ENCODE measurements around the gene WDPCP. TPM values are rescaled to one million over a fixed set of nuclear protein-coding genes. Genes with fewer than 3 reads are reported as not detected.

Gene WDPCP
- total and polyA plus RNA-seq, 2 of the 13 experiments (the other 11 are each of a cell fraction or from before 2014, with no cell fraction given): 2.9 to 5.2 TPM

GRCh38 chr2:63189026-63189425 is 399.3 kb downstream of the WDPCP start (continued):
- TF ChIP-seq E2F5 (CRISPR knock-in tag; conservative IDR thresholded peaks at IDR 0.05) (no peak), ZBTB20 (CRISPR knock-in tag; IDR thresholded peaks at IDR 0.05; ENCODE audit: borderline replicate concordance, low read depth) (no peak), MEIS1 (CRISPR knock-in tag; IDR thresholded peaks at IDR 0.05; ENCODE audit: borderline replicate concordance) (no peak), FOXJ3 (CRISPR knock-in tag; IDR thresholded peaks at IDR 0.05; ENCODE audit: borderline replicate concordance) (no peak), SPEN (CRISPR knock-in tag; IDR thresholded peaks at IDR 0.05; ENCODE audit: low read depth) (no peak), ISL2 (CRISPR knock-in tag; IDR thresholded peaks at IDR 0.05) (no peak), E2F2 (CRISPR knock-in tag; IDR thresholded peaks at IDR 0.05; ENCODE audit: borderline replicate concordance) (no peak), MAX (IDR thresholded peaks at IDR 0.05) (0 out of 2 replicates have a peak, but pooled peaks have one; percentile 24), CAMTA2 (CRISPR knock-in tag; IDR thresholded peaks at IDR 0.05; ENCODE audit: borderline replicate concordance) (no peak), GPN1 (CRISPR knock-in tag; IDR thresholded peaks at IDR 0.05; ENCODE audit: borderline replicate concordance) (no peak), ZBTB44 (CRISPR knock-in tag; IDR thresholded peaks at IDR 0.05) (no peak), RBM39 (IDR thresholded peaks at IDR 0.05; ENCODE audit: low read depth, low read length, poor library complexity, severe bottlenecking) (no peak), KDM5A (IDR thresholded peaks at IDR 0.05; ENCODE audit: borderline replicate concordance, low read length) (no peak), PHF20 (CRISPR knock-in tag; IDR thresholded peaks at IDR 0.05) (no peak), ZNF224 (CRISPR knock-in tag; IDR thresholded peaks at IDR 0.05) (no peak), ZBTB46 (CRISPR knock-in tag; IDR thresholded peaks at IDR 0.05; ENCODE audit: borderline replicate concordance) (no peak), ELK4 (CRISPR knock-in tag; IDR thresholded peaks at IDR 0.05; ENCODE audit: borderline replicate concordance) (no peak), ZC3H4 (CRISPR knock-in tag; IDR thresholded peaks at IDR 0.05; ENCODE audit: borderline replicate concordance) (no peak), GTF3A (CRISPR knock-in tag; conservative IDR thresholded peaks at IDR 0.05) (no peak), NCOR1 (IDR thresholded peaks at IDR 0.05; ENCODE audit: borderline replicate concordance, low read length) (no peak)

Data from HepG2 (cell line).